Measurements from ENCODE around the gene ZC3HAV1L. TPM values are rescaled to one million over a fixed set of nuclear protein-coding genes. Genes with fewer than 3 reads are reported as not detected.

The ZC3HAV1L gene
- total RNA-seq, 1 experiment from 2014 or later, result 15.2 TPM

- H3K4me3 ChIP-seq, result no peak overlapping the region
- H3K27ac ChIP-seq, result peak overlapping the region; percentile 39; the same call in 1 of the 2 replicates
- DNase-seq (ENCODE audit: low read depth in 1 of 2, low spot score in 2 of 2), result no peak
- H3K9me3 ChIP-seq (replicated peaks), result no peaks in the 10 kb centered on the region
- peaks cover 51% of the 10 kb centered on the region for H3K36me3 ChIP-seq
- H3K27me3 ChIP-seq (replicated peaks), result no peaks in the 10 kb centered on the region
- peaks cover 6% of the 10 kb centered on the region for H3K4me1 ChIP-seq (replicated peaks)
Observed at GRCh38 chr7:139023076-139023475, 12.8 kb downstream of the ZC3HAV1L start.

- H3K9me3 ChIP-seq (replicated peaks), result no peaks in the 10 kb centered on the region
- no peak for DNase-seq (ENCODE audit: low read depth in 1 of 2, low spot score in 2 of 2)
- peaks cover 43% of the 10 kb centered on the region for H3K36me3 ChIP-seq
- H3K27ac ChIP-seq, result no peak overlapping the region
- no peak overlapping the region for H3K4me3 ChIP-seq
- peaks cover 6% of the 10 kb centered on the region for H3K4me1 ChIP-seq (replicated peaks)
- H3K27me3 ChIP-seq (replicated peaks), result no peaks in the 10 kb centered on the region
Observed at GRCh38 chr7:139022286-139022685, 13.6 kb downstream of the ZC3HAV1L start.

- Histone ChIP-seq H3K4me3 (no peak overlapping the region), H3K4me1 (replicated peaks) (peaks cover 11% of the 10 kb centered on the region), H3K36me3 (peaks cover 18% of the 10 kb centered on the region), H3K27me3 (replicated peaks) (no peaks in the 10 kb centered on the region; the same call in 1 of the 2 replicates), H3K27ac (no peak overlapping the region), H3K9me3 (replicated peaks) (no peaks in the 10 kb centered on the region)
- no peak for DNase-seq (ENCODE audit: low read depth in 1 of 2, low spot score in 2 of 2)
Observed at GRCh38 chr7:139018910-139019309, 16.9 kb downstream of the ZC3HAV1L start.

- Histone ChIP-seq H3K27me3 (replicated peaks) (no peaks in the 10 kb centered on the region; the same call in 1 of the 2 replicates), H3K4me3 (no peak overlapping the region), H3K27ac (no peak overlapping the region), H3K4me1 (replicated peaks) (peaks cover 5% of the 10 kb centered on the region; the same call in 1 of the 2 replicates), H3K9me3 (replicated peaks) (no peaks in the 10 kb centered on the region), H3K36me3 (peaks cover 2% of the 10 kb centered on the region)
- peak; percentile 25 to 56 for DNase-seq (ENCODE audit: low read depth in 1 of 2, low spot score in 2 of 2)
Observed at GRCh38 chr7:139016931-139017511, 18.8 kb downstream of the ZC3HAV1L start.

- Histone ChIP-seq H3K4me1 (replicated peaks) (no peaks in the 10 kb centered on the region), H3K36me3 (no peaks in the 10 kb centered on the region), H3K9me3 (replicated peaks) (no peaks in the 10 kb centered on the region), H3K27me3 (replicated peaks) (no peaks in the 10 kb centered on the region; the same call in 1 of the 2 replicates), H3K27ac (no peak overlapping the region), H3K4me3 (no peak overlapping the region)
- no peak for DNase-seq (ENCODE audit: low read depth in 1 of 2, low spot score in 2 of 2)
Observed at GRCh38 chr7:139011373-139011772, 24.5 kb downstream of the ZC3HAV1L start.

- Histone ChIP-seq H3K27me3 (replicated peaks) (peaks cover 3% of the 10 kb centered on the region), H3K27ac (no peak overlapping the region), H3K4me3 (no peak overlapping the region), H3K36me3 (no peaks in the 10 kb centered on the region), H3K4me1 (replicated peaks) (no peaks in the 10 kb centered on the region), H3K9me3 (replicated peaks) (no peaks in the 10 kb centered on the region)
- DNase-seq (ENCODE audit: low read depth in 1 of 2, low spot score in 2 of 2), result no peak
Observed at GRCh38 chr7:139004321-139005090, 31.3 kb downstream of the ZC3HAV1L start.

GRCh38 chr7:138999414-138999813, 36.4 kb downstream of the ZC3HAV1L start:
- H3K4me3 ChIP-seq, result no peak overlapping the region
- H3K27me3 ChIP-seq (replicated peaks), result no peaks in the 10 kb centered on the region; the same call in none of the 2 replicates
- no peak for DNase-seq (ENCODE audit: low read depth in 1 of 2, low spot score in 2 of 2)
- no peaks in the 10 kb centered on the region for H3K36me3 ChIP-seq
- no peaks in the 10 kb centered on the region for H3K9me3 ChIP-seq (replicated peaks)
- H3K4me1 ChIP-seq (replicated peaks), result no peaks in the 10 kb centered on the region
- H3K27ac ChIP-seq, result no peak overlapping the region

- Histone ChIP-seq H3K9me3 (replicated peaks) (peaks cover 7% of the 10 kb centered on the region; the same call in 1 of the 2 replicates), H3K4me1 (replicated peaks) (no peaks in the 10 kb centered on the region), H3K4me3 (no peak overlapping the region), H3K36me3 (no peaks in the 10 kb centered on the region), H3K27me3 (replicated peaks) (no peaks in the 10 kb centered on the region; the same call in 1 of the 2 replicates), H3K27ac (no peak overlapping the region)
- no peak for DNase-seq (ENCODE audit: low read depth in 1 of 2, low spot score in 2 of 2)
Observed at GRCh38 chr7:138992052-138992531, 43.8 kb downstream of the ZC3HAV1L start.

- no peak for DNase-seq (ENCODE audit: low read depth in 1 of 2, low spot score in 2 of 2)
- H3K27ac ChIP-seq, result no peak overlapping the region
- no peaks in the 10 kb centered on the region for H3K4me1 ChIP-seq (replicated peaks)
- no peak overlapping the region for H3K4me3 ChIP-seq
- H3K27me3 ChIP-seq (replicated peaks), result no peaks in the 10 kb centered on the region
- H3K9me3 ChIP-seq (replicated peaks), result peaks cover 7% of the 10 kb centered on the region; the same call in 1 of the 2 replicates
- no peaks in the 10 kb centered on the region for H3K36me3 ChIP-seq
Observed at GRCh38 chr7:138987686-138988085, 48.2 kb downstream of the ZC3HAV1L start.

GRCh38 chr7:138982204-138982623, 53.6 kb downstream of the ZC3HAV1L start:
- Histone ChIP-seq H3K4me1 (replicated peaks) (peaks cover 21% of the 10 kb centered on the region), H3K27ac (no peak overlapping the region), H3K36me3 (no peaks in the 10 kb centered on the region), H3K4me3 (peak overlapping the region; percentile 68), H3K9me3 (replicated peaks) (peaks cover 4% of the 10 kb centered on the region; the same call in 1 of the 2 replicates), H3K27me3 (replicated peaks) (peaks cover 6% of the 10 kb centered on the region)
- DNase-seq (ENCODE audit: low read depth in 1 of 2, low spot score in 2 of 2), result no peak

- H3K27me3 ChIP-seq (replicated peaks), result peaks cover 6% of the 10 kb centered on the region
- peaks cover 4% of the 10 kb centered on the region; the same call in 1 of the 2 replicates for H3K9me3 ChIP-seq (replicated peaks)
- no peaks in the 10 kb centered on the region for H3K36me3 ChIP-seq
- H3K4me1 ChIP-seq (replicated peaks), result peaks cover 21% of the 10 kb centered on the region
- H3K27ac ChIP-seq, result no peak within 1 kb of the TSS
- peak; percentile 39 to 62 for DNase-seq (ENCODE audit: low read depth in 1 of 2, low spot score in 2 of 2)
- H3K4me3 ChIP-seq, result peak within 1 kb of the TSS; percentile 68
Observed at GRCh38 chr7:138981332-138982203, 54.3 kb downstream of the ZC3HAV1L start, which contains the start of gene KIAA1549. KIAA1549 (minus strand) TSS chr7:138981389; CDS start chr7:138981269, 120 bp downstream.

GRCh38 chr7:138980563-138981291, 55.1 kb downstream of the ZC3HAV1L start:
- DNase-seq (ENCODE audit: low read depth in 1 of 2, low spot score in 2 of 2), result peak in 1 of 2 experiments; percentile 26

More at GRCh38 chr7:138980563-138981291, 55.1 kb downstream of the ZC3HAV1L start:
- Histone ChIP-seq H3K36me3 (no peaks in the 10 kb centered on the region), H3K4me3 (peak overlapping the region; percentile 68), H3K9me3 (replicated peaks) (peaks cover 4% of the 10 kb centered on the region; the same call in 1 of the 2 replicates), H3K27ac (no peak overlapping the region), H3K27me3 (replicated peaks) (peaks cover 6% of the 10 kb centered on the region), H3K4me1 (replicated peaks) (peaks cover 21% of the 10 kb centered on the region)
